Adrenal gland (tissue), 5 donors: Measurements from ENCODE around the gene AUTS2.

Experiments
- POLR2A ChIP-seq, 2 donors: fragments of 450-650 bp; IDR thresholded peaks; one replicate each; pipeline ENCODE4 v1.6.1; 2017; ENCODE audit warnings: antibody characterized with exemption in 2 of 2, mild to moderate bottlenecking in 2 of 2, moderate library complexity in 1 of 2
- TF ChIP-seq, protein P1 (sequence below), 6 experiments: fragments of 450-650 bp in 4 of 6; fragments of 200-600 bp in 2 of 6; sonication (generic) in 1 of 6; IDR thresholded peaks; 1 replicate in 5 of 6; 2 replicates in 1 of 6; pipeline versions ENCODE4 v1.5.1 to v1.8.0; 2016 to 2021; ENCODE audit warnings: antibody characterized with exemption in 6 of 6, mild to moderate bottlenecking in 2 of 6, moderate library complexity in 1 of 6
- donor health status: DM: no; HTN: no; CAD: no.

DNA sequence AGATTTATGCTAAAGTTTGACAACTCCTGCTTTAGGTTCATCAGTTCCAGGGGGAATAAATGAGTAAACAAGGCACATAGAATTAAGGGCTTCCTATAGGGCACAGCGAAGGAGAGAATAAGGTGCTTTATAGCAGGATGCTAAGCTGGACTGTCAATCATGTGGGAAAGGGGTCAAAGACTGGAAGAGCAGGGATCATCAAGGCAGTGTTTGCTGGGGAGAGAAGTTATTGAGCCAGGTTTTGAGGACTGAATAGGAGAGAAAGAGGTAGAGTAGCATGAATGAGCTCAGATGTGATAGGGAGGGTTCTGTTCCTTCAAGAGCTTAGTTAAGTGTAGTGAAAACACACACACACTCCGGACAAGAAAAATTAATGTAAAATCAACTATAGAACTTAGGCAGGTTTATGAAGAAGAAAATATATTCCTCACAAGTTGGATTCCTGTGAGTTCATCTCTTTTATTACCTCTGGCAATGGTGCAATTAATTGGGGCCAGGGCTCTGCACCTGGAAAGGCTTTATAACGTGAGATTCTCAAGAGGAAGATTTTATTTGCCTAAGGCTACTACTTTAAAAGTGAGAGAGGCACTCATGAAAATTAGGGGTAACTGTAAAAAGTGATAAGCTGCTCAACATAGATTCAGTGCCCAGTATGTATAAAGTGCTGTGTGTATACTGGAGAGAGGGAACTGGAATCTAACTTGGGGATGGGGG lies 222.4 kb downstream of the AUTS2 start:
- TF ChIP-seq, protein P1, sequence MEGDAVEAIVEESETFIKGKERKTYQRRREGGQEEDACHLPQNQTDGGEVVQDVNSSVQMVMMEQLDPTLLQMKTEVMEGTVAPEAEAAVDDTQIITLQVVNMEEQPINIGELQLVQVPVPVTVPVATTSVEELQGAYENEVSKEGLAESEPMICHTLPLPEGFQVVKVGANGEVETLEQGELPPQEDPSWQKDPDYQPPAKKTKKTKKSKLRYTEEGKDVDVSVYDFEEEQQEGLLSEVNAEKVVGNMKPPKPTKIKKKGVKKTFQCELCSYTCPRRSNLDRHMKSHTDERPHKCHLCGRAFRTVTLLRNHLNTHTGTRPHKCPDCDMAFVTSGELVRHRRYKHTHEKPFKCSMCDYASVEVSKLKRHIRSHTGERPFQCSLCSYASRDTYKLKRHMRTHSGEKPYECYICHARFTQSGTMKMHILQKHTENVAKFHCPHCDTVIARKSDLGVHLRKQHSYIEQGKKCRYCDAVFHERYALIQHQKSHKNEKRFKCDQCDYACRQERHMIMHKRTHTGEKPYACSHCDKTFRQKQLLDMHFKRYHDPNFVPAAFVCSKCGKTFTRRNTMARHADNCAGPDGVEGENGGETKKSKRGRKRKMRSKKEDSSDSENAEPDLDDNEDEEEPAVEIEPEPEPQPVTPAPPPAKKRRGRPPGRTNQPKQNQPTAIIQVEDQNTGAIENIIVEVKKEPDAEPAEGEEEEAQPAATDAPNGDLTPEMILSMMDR (IDR thresholded peaks at IDR 0.05) = no peak
- TF ChIP-seq POLR2A (IDR thresholded peaks at IDR 0.05) = no peak
